ENCODE data around the gene CABP7.

The CABP7 gene

GRCh38 chr22:29719899-29720645 lies at the start of gene CABP7:
TSS of gene CABP7 (plus strand) at chr22:29720003. CDS start at chr22:29720425, 422 bp downstream.
- DNase-seq (ENCODE audit: low spot score): no peak

- DNase-seq (ENCODE audit: low spot score): no peak
Observed at GRCh38 chr22:29670626-29671025, 49.2 kb upstream of the CABP7 start.

GRCh38 chr22:29673361-29674066 lies 46.3 kb upstream of the CABP7 start:
- DNase-seq (ENCODE audit: low spot score): no peak

GRCh38 chr22:29674121-29674520 lies 45.7 kb upstream of the CABP7 start:
- no peak for DNase-seq (ENCODE audit: low spot score)

- no peak for DNase-seq (ENCODE audit: low spot score)
Observed at GRCh38 chr22:29679316-29679715, 40.5 kb upstream of the CABP7 start.

- no peak for DNase-seq (ENCODE audit: low spot score)
Observed at GRCh38 chr22:29683536-29683935, 36.3 kb upstream of the CABP7 start.

GRCh38 chr22:29684244-29684643 lies 35.6 kb upstream of the CABP7 start:
- no peak for DNase-seq (ENCODE audit: low spot score)

- no peak for DNase-seq (ENCODE audit: low spot score)
Observed at GRCh38 chr22:29689206-29689879, 30.5 kb upstream of the CABP7 start.

- peak; percentile 10 for DNase-seq (ENCODE audit: low spot score)
Observed at GRCh38 chr22:29689880-29690213, 30.0 kb upstream of the CABP7 start.

- no peak for DNase-seq (ENCODE audit: low spot score)
Observed at GRCh38 chr22:29690476-29690875, 29.3 kb upstream of the CABP7 start.

GRCh38 chr22:29691636-29692326 lies 28.0 kb upstream of the CABP7 start:
- no peak for DNase-seq (ENCODE audit: low spot score)

GRCh38 chr22:29692327-29692640 lies 27.5 kb upstream of the CABP7 start:
- no peak for DNase-seq (ENCODE audit: low spot score)

- DNase-seq (ENCODE audit: low spot score): no peak
Observed at GRCh38 chr22:29693161-29693560, 26.6 kb upstream of the CABP7 start.

GRCh38 chr22:29693671-29694070 lies 26.1 kb upstream of the CABP7 start:
- DNase-seq (ENCODE audit: low spot score): no peak

GRCh38 chr22:29695129-29695926 lies 24.5 kb upstream of the CABP7 start:
- no peak for DNase-seq (ENCODE audit: low spot score)

- no peak for DNase-seq (ENCODE audit: low spot score)
Observed at GRCh38 chr22:29697853-29698598, 21.8 kb upstream of the CABP7 start.

GRCh38 chr22:29700206-29700899 lies 19.4 kb upstream of the CABP7 start:
- DNase-seq (ENCODE audit: low spot score): no peak

GRCh38 chr22:29700900-29701154 lies 19.0 kb upstream of the CABP7 start:
- no peak for DNase-seq (ENCODE audit: low spot score)

- peak; percentile 29 for DNase-seq (ENCODE audit: low spot score)
Observed at GRCh38 chr22:29701155-29701999, 18.4 kb upstream of the CABP7 start.
